Hepatocyte (in vitro differentiated cells): Measurements from ENCODE around the gene ABHD4.
"Not testable (repeated sequence)": the region's sequence is repeated elsewhere in the genome, so short reads cannot be mapped to it uniquely, and the experiment has no call there.

Experiments used
- CTCF ChIP-seq: fragments of 200-600 bp; sonication (generic); IDR thresholded peaks from 2 replicates; pipeline ENCODE4 v1.5.1; 2016; ENCODE audit warnings: antibody characterized with exemption, mild to moderate bottlenecking; ENCODE audit not compliant: poor library complexity
- EZH2 ChIP-seq: fragments of 200-600 bp; sonication (generic); IDR thresholded peaks from 2 replicates; pipeline ENCODE4 v1.6.1; 2016; ENCODE audit warnings: antibody characterized with exemption, mild to moderate bottlenecking, borderline replicate concordance
- EZH2phosphoT487 ChIP-seq: fragments of 200-600 bp; sonication (generic); IDR thresholded peaks from one replicate; pipeline ENCODE4 v1.6.1; 2018; ENCODE audit warnings: antibody characterized with exemption, mild to moderate bottlenecking, low read depth, moderate library complexity; ENCODE audit not compliant: unreplicated experiment, severe bottlenecking

GRCh38 chr14:22615765-22616164 is 17.7 kb downstream of the ABHD4 start:
- not testable (repeated sequence) for TF ChIP-seq CTCF, EZH2, EZH2phosphoT487
